ENCODE measurements around the gene SLC16A1. TPM values are rescaled to one million over a fixed set of nuclear protein-coding genes. Genes with fewer than 3 reads are reported as not detected.

Gene SLC16A1
- total RNA-seq, 2 experiments from 2014 or later: 74.3 to 81.3 TPM

GRCh38 chr1:112905395-112906149 is 50.4 kb downstream of the SLC16A1 start:
- Mint-ChIP-seq H3K9me3 (no peaks in the 10 kb centered on the region), H3K4me3 (no peak overlapping the region), H3K4me1 (ENCODE audit: low read depth) (peaks cover 19% of the 10 kb centered on the region), H3K27me3 (no peaks in the 10 kb centered on the region), H3K27ac (no peak overlapping the region), H3K36me3 (ENCODE audit: low read depth) (peaks cover 8% of the 10 kb centered on the region)
- no peak for TF ChIP-seq CTCF (IDR thresholded peaks at IDR 0.05)
- POLR2A ChIA-PET: no interaction called here
- CTCF ChIA-PET: interaction anchor here (0.8 to 2.2 kb wide), 3 partner anchors 10 to 167 kb away, joined by 3 to 6 read pairs (median 5); partner anchors contain the start of gene LRIG2
- peak; percentile 9 for DNase-seq
- intact Hi-C loops (cut with micrococcal nuclease): no loop called here
- ATAC-seq: no peak

GRCh38 chr1:112904831-112905261 is 51.1 kb downstream of the SLC16A1 start:
- peaks cover 19% of the 10 kb centered on the region for H3K4me1 Mint-ChIP-seq (ENCODE audit: low read depth)
- TF ChIP-seq CTCF (IDR thresholded peaks at IDR 0.05): no peak
- DNase-seq (no peak), ATAC-seq (no peak)
- no peaks in the 10 kb centered on the region for H3K9me3 Mint-ChIP-seq
- intact Hi-C loops (cut with micrococcal nuclease): no loop called here
- H3K27me3 Mint-ChIP-seq: no peaks in the 10 kb centered on the region
- ChIA-PET CTCF (interaction anchor here (0.8 to 1.7 kb wide), 3 partner anchors 11 to 168 kb away, joined by 3 to 5 read pairs (median 3); partner anchors contain the start of gene LRIG2), POLR2A (no interaction called here)
- no peak overlapping the region for H3K27ac Mint-ChIP-seq
- no peak overlapping the region for H3K4me3 Mint-ChIP-seq
- H3K36me3 Mint-ChIP-seq (ENCODE audit: low read depth): peaks cover 4% of the 10 kb centered on the region

GRCh38 chr1:112904071-112904830 is 51.7 kb downstream of the SLC16A1 start:
- ATAC-seq (peak; percentile 96), DNase-seq (peak; percentile 74)
- H3K27me3 Mint-ChIP-seq: no peaks in the 10 kb centered on the region
- TF ChIP-seq CTCF (IDR thresholded peaks at IDR 0.05): no peak
- intact Hi-C loops (cut with micrococcal nuclease): no loop called here
- no peaks in the 10 kb centered on the region for H3K9me3 Mint-ChIP-seq
- H3K4me3 Mint-ChIP-seq: no peak overlapping the region
- H3K36me3 Mint-ChIP-seq (ENCODE audit: low read depth): peaks cover 2% of the 10 kb centered on the region
- H3K4me1 Mint-ChIP-seq (ENCODE audit: low read depth): peaks cover 19% of the 10 kb centered on the region
- H3K27ac Mint-ChIP-seq: peak overlapping the region; percentile 51
- POLR2A ChIA-PET: interaction anchor here (0.7 kb wide), 1 partner anchor 52 kb away, joined by 3 read pairs; the partner anchor contains the start of gene SLC16A1
- CTCF ChIA-PET: interaction anchor here (0.7 to 1.8 kb wide), 5 partner anchors 8 to 169 kb away, joined by 3 to 6 read pairs (median 3); partner anchors contain the start of gene LRIG2

- H3K27ac Mint-ChIP-seq: no peak overlapping the region
These were observed 53.8 kb downstream of the SLC16A1 start for GRCh38 chr1:112902221-112902620.

More at GRCh38 chr1:112902221-112902620, 53.8 kb downstream of the SLC16A1 start:
- ATAC-seq (no peak), DNase-seq (no peak)
- H3K4me1 Mint-ChIP-seq (ENCODE audit: low read depth): peaks cover 19% of the 10 kb centered on the region
- intact Hi-C loops (cut with micrococcal nuclease): no loop called here
- no peak overlapping the region for H3K4me3 Mint-ChIP-seq
- TF ChIP-seq CTCF (IDR thresholded peaks at IDR 0.05): no peak
- H3K36me3 Mint-ChIP-seq (ENCODE audit: low read depth): no peaks in the 10 kb centered on the region
- H3K27me3 Mint-ChIP-seq: no peaks in the 10 kb centered on the region
- H3K9me3 Mint-ChIP-seq: no peaks in the 10 kb centered on the region
- ChIA-PET POLR2A (interaction anchor here (0.7 kb wide), 1 partner anchor 12 kb away, joined by 3 read pairs; no protein-coding TSS in a partner anchor), CTCF (interaction anchor here (1.4 kb wide), 1 partner anchor 171 kb away, joined by 3 read pairs; the partner anchor contains the start of gene LRIG2)

All from activated CD8-positive, alpha-beta T cell treated with anti-CD3 and anti-CD28 coated beads for 36 hours (primary cell).